Activated CD8-positive, alpha-beta memory T cell treated with anti-CD3 and anti-CD28 coated beads, Interleukin-2, amount 10 ng/mL, durations not matched to agents 7 days and 5 days (primary cell): ENCODE results near the gene STK38L. TPM values are rescaled to one million over a fixed set of nuclear protein-coding genes. Genes with fewer than 3 reads are reported as not detected.
A peak's percentile ranks its signal among the peaks of the same experiment; 100 is the strongest.

Experiments
- ATAC-seq: fragments of 150-1000 bp; cut with Tn5 transposase; one replicate; pipeline ENCODE4 v1.10.0; 2021; ENCODE audit warnings: moderate library complexity
- CTCF ChIA-PET: fragments of 350-600 bp; sonication (Branson Sonifier 250); formaldehyde crosslinking; loops from one replicate; lab custom pipeline; 2021; ENCODE audit warnings: antibody characterized with exemption; lab: Charles Lee
- DNase-seq: peaks from one replicate; pipeline ENCODE4 v3.0.0-alpha.2; 2020
- H3K27ac Mint-ChIP-seq: one replicate; pipeline ENCODE4 v1.8.0; 2021; ENCODE audit warnings: mild to moderate bottlenecking, mixed read lengths
- H3K27me3 Mint-ChIP-seq: one replicate; pipeline ENCODE4 v1.8.0; 2021; ENCODE audit warnings: mixed read lengths
- H3K36me3 Mint-ChIP-seq: one replicate; pipeline ENCODE4 v1.8.0; 2021; ENCODE audit warnings: mild to moderate bottlenecking, mixed read lengths
- H3K4me1 Mint-ChIP-seq: one replicate; pipeline ENCODE4 v1.8.0; 2021; ENCODE audit warnings: mixed read lengths
- H3K4me3 Mint-ChIP-seq: one replicate; pipeline ENCODE4 v1.8.0; 2021; ENCODE audit warnings: mild to moderate bottlenecking, moderate library complexity, mixed read lengths
- H3K9me3 Mint-ChIP-seq: one replicate; pipeline ENCODE4 v1.8.0; 2022; ENCODE audit warnings: low read depth, mixed read lengths
- total RNA-seq, 2 experiments: library from RNA; stranded (reverse); gene quantifications; one replicate each; pipeline ENCODE4 v1.2.3, GENCODE V29; 2021

Gene STK38L
- total RNA-seq, 2 experiments from 2014 or later = 18.7 to 29.4 TPM

DNA sequence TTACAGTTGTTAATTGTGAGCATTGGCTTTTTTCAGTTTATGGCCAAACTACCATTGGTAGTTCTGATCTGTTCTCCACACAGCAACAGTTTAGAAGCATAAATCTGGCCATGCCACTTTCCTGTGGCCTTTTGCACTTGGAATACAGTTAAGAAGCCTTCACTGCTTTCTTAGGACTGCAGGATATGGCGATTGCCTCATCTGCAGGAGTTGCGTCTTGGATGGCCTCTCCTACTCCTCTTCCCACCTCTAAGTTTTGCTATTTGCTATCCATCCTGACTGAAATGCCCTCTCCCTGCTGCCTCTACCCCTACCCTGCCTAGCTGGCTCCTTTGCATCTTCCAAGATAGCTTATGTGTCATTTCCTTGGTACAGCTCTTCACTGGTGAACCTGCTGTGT lies 75.8 kb downstream of the STK38L start:
- Mint-ChIP-seq H3K9me3 (no peaks in the 10 kb centered on the region), H3K27me3 (no peaks in the 10 kb centered on the region), H3K27ac (no peak overlapping the region), H3K4me3 (no peak overlapping the region), H3K4me1 (no peaks in the 10 kb centered on the region), H3K36me3 (peaks cover 17% of the 10 kb centered on the region)
- no peak for ATAC-seq
- DNase-seq = no peak
- CTCF ChIA-PET = no interaction called here

DNA sequence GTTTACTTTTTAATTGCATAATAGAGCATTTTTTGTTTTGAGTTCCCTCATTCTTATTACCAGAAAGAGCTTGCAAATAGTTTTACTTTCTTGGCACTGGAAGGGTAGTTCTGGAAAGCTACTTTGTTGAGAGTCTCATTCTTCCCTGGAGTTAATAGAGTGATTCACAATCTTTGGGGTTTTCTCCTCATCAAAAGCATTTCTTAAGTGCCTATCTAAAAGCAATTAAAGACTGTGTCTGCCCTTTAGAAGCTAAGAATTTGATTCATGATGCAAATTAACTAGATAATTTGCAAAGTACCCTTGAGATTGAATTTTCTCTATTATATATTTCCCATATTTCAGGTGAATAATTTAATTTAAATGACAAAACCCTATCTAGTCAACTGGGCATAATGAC lies 80.4 kb downstream of the STK38L start:
- H3K27me3 Mint-ChIP-seq = no peaks in the 10 kb centered on the region
- CTCF ChIA-PET = interaction anchor here (1.5 to 2.2 kb wide), 2 partner anchors 18 to 457 kb away, joined by 3 to 11 read pairs; no protein-coding TSS in a partner anchor
- H3K4me3 Mint-ChIP-seq = no peak overlapping the region
- H3K4me1 Mint-ChIP-seq = no peaks in the 10 kb centered on the region
- H3K9me3 Mint-ChIP-seq = no peaks in the 10 kb centered on the region
- DNase-seq = no peak
- no peak overlapping the region for H3K27ac Mint-ChIP-seq
- H3K36me3 Mint-ChIP-seq = peaks cover 8% of the 10 kb centered on the region
- no peak for ATAC-seq

DNA sequence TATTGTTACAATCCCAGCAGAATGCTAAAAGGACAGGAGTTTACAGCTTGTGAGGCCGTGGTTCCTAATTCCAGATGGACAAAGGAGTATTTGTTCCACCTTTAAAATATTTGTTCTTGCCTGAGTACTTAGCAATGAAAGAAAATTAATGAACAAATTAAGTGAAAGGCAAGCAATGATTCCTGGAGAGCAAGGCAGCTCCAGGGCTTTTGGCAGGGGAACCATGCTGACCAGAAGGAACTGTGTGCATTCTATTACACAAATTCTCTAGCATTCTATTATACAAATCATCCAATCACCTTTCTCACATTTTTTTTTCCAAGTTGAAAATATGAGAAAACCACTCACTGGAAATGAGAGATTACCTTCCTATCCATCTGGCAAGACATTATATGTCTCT lies 86.8 kb downstream of the STK38L start:
- H3K4me1 Mint-ChIP-seq = peaks cover 42% of the 10 kb centered on the region
- H3K27ac Mint-ChIP-seq = peak overlapping the region; percentile 80

DNA sequence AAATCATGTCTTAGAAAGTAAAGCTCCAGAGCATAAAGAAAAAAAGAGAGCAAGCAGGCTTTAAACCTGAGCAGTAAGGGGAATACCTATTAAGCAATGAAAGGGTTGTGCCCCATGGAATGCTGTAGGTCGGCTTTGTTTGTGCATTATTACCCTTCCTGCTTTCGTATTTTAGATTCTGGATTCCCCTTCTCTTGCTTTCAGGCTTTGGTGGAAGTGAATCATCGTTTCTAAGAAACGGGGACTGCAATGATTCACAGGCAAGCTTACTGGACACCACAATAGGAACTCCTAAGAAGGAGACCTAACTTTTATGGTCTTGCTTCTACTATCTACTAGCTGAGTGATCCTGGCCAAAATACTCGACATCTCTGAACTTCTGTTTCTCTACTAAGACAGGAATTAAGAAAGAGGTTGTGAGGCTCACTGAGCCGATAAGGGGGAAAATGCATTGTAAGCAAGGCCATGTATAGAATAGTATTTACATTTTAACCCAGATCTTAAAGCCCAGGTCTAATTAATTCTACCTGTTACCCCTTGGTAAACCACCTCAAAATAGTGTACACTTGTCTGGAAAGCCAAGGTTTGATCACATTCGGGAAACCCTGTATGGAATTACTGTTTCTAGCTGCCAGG lies 87.3 kb downstream of the STK38L start:
- Mint-ChIP-seq H3K4me1 (peaks cover 46% of the 10 kb centered on the region), H3K27ac (peak overlapping the region; percentile 80), H3K27me3 (peaks cover 7% of the 10 kb centered on the region), H3K36me3 (peaks cover 1% of the 10 kb centered on the region), H3K4me3 (peak overlapping the region; percentile 83), H3K9me3 (no peaks in the 10 kb centered on the region)
- CTCF ChIA-PET = interaction anchor here (0.9 to 6.2 kb wide), 4 partner anchors 16 to 86 kb away, joined by 3 to 41 read pairs (median 4); no protein-coding TSS in a partner anchor
- ATAC-seq (peak; percentile 70), DNase-seq (peak; percentile 67)

More for the DNA sequence above, 86.8 kb downstream of the STK38L start:
- peaks cover 1% of the 10 kb centered on the region for H3K36me3 Mint-ChIP-seq
- DNase-seq (no peak), ATAC-seq (no peak)
- CTCF ChIA-PET = interaction anchor here (0.9 to 6.2 kb wide), 3 partner anchors 15 to 53 kb away, joined by 3 to 41 read pairs (median 5); no protein-coding TSS in a partner anchor
- H3K4me3 Mint-ChIP-seq = no peak overlapping the region
- H3K27me3 Mint-ChIP-seq = peaks cover 7% of the 10 kb centered on the region
- no peaks in the 10 kb centered on the region for H3K9me3 Mint-ChIP-seq

DNA sequence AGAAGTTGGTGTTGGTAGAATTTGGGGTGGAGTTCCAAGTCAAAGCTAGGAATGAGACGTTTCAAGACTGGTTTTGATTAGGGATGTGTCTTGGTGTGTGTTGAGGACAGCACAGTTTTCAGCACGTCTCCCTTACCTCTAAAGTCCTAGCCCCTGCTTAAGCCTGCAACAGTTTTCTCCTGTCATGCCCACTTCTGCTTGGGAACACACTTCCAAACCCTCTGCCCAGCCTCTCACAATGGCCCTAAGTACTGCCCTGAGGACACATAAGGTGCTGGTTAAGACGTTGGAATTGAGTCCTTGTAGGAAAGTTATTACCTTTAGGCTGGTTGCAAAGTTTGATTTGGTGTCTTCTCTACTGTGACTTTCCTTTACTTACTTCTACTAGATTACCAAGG lies 87.8 kb downstream of the STK38L start:
- peaks cover 46% of the 10 kb centered on the region for H3K4me1 Mint-ChIP-seq
- no peak for DNase-seq

DNA sequence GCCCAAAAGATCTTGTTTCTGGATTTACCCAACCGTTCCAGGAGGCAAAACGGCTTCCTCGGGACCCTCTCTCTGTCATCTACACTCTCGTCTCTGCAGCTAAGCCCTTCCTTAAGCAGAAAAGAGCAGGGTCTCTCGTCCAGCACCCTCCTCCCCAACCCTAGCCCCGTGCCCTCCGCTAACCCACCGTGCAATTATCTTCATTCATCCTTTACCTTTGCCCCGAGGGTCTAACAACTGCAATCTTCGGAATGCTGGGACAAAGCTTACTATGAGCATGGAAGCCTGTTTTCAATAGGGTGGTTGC lies 88.3 kb downstream of the STK38L start:
- Mint-ChIP-seq H3K9me3 (no peaks in the 10 kb centered on the region), H3K4me3 (peak overlapping the region; percentile 83), H3K27me3 (peaks cover 7% of the 10 kb centered on the region), H3K36me3 (peaks cover 1% of the 10 kb centered on the region), H3K27ac (peak overlapping the region; percentile 80), H3K4me1 (peaks cover 46% of the 10 kb centered on the region)
- no peak for DNase-seq
- ATAC-seq = no peak
- CTCF ChIA-PET = interaction anchor here (1.3 to 6.2 kb wide), 4 partner anchors 9 to 87 kb away, joined by 3 to 41 read pairs (median 4); no protein-coding TSS in a partner anchor

More for the DNA sequence above, 87.8 kb downstream of the STK38L start:
- Mint-ChIP-seq H3K9me3 (no peaks in the 10 kb centered on the region), H3K36me3 (peaks cover 1% of the 10 kb centered on the region), H3K27me3 (peaks cover 7% of the 10 kb centered on the region), H3K4me3 (peak overlapping the region; percentile 83), H3K27ac (peak overlapping the region; percentile 80)
- CTCF ChIA-PET = interaction anchor here (0.9 to 6.2 kb wide), 4 partner anchors 16 to 87 kb away, joined by 3 to 41 read pairs (median 4); no protein-coding TSS in a partner anchor
- no peak for ATAC-seq

DNA sequence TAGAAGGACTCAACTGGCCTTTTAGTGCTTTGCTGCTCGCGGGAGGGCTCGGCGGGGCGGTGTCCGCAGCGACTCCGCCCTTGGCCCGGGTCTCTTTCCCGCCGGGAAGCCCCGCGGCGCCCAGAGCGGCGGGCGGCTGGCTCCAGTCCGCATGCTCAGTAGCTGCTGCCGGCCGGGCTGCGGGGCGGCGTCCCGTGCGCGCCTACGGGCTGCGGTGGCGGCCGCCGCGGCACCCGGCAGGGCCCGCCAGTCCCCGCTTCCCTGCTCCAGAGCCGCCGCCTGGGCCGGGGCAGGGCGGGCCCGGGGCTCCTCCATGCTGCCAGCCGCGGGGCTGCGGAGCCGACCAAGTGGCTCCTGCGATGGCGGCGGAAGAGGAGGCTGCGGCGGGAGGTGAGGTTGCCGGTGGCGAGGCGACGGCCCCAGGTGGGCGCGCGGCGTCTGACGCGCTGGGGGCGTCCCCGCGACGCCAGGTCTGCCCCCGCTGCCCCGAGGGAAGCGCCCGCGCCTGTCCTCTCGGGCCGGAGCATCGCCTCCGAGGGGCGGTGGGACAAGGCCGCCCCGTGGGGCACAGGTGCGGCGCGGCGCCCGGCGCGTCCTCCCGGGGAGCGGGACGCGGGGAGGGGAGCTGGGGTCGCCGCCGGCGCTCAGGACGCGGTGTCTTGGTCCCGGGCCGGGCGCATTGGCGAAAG lies 88.8 kb downstream of the STK38L start, which contains the start of gene BMAL2:
BMAL2 (plus strand) TSS at position 123 of the 689 bp plus-strand sequence; CDS start at position 360, 237 bp downstream.
- Mint-ChIP-seq H3K9me3 (no peaks in the 10 kb centered on the region), H3K36me3 (peaks cover 3% of the 10 kb centered on the region), H3K27ac (peak within 1 kb of the TSS; percentile 86), H3K4me1 (peaks cover 46% of the 10 kb centered on the region), H3K27me3 (peaks cover 9% of the 10 kb centered on the region), H3K4me3 (peak within 1 kb of the TSS; percentile 83)
- ATAC-seq (peak; percentile 59), DNase-seq (peak; percentile 59)
- CTCF ChIA-PET = interaction anchor here (0.8 to 6.2 kb wide), 5 partner anchors 9 to 319 kb away, joined by 3 to 41 read pairs (median 3); partner anchors contain the start of gene TM7SF3

DNA sequence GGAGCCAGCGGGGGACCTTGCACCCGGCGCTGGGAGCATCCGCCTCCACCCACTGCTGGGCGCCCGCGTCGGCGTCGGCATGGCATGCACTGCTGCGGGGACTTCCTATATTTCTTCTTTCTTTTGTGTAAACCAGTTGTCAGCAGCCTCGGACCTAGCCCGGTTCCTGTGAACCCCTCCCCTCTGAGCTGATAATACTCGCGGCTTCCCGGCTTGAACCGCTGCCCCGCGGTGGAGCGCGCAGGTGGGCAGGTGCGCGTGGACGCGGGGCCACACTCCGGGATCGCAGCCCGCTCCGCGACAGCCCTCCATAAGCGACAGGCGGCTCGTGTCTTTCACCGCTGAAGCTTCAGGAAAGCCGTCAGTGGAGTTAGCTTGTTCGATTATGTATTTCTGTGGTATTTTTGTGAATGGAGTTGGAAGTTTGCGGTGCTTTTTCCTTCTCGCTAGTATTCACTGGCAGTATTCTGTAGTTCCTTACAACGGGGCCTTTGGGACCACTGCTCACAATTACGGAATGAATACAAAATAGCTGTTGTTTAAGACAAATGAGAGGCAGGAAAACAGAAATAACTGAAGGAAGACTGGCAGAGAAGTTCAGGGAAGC lies 89.4 kb downstream of the STK38L start:
- CTCF ChIA-PET = interaction anchor here (0.8 to 6.2 kb wide), 7 partner anchors 9 to 319 kb away, joined by 3 to 41 read pairs (median 3); partner anchors contain the start of gene TM7SF3
- peaks cover 10% of the 10 kb centered on the region for H3K27me3 Mint-ChIP-seq
- ATAC-seq (peak; percentile 49), DNase-seq (peak; percentile 64)
- peak overlapping the region; percentile 83 for H3K4me3 Mint-ChIP-seq
- peaks cover 46% of the 10 kb centered on the region for H3K4me1 Mint-ChIP-seq
- no peaks in the 10 kb centered on the region for H3K9me3 Mint-ChIP-seq
- peaks cover 3% of the 10 kb centered on the region for H3K36me3 Mint-ChIP-seq
- H3K27ac Mint-ChIP-seq = peak overlapping the region; percentile 86

DNA sequence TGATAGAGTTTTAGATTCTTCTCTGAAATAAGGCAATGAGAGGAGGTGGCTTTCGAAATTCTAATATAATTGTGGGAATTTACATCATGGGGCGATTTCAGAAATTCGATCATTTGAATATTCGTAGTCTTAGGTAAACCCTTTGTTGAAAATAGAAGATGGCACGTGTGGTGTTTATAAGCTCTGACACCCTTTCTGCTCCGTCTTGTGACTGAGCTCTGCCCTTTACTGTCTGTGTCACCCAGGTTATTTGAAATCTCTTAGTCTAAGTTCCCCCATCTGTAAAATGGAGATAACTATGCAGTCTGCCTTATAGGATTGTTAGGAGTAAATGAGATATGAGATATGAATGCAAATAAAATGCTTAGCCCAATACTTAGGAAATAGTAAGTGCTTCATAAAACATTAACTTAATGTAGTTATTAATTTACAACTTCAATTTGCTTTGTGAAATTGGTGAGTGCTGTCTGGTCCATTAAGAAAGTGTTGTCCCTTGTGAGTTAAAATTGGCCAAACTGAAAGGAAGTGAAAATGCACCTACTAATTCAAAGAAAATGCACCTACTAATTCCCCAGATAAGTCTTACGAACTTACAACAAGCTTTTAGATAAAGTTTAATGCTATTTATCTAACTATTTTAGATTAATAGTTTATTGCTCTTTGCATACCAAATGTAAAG lies 90.1 kb downstream of the STK38L start:
- Mint-ChIP-seq H3K36me3 (peaks cover 5% of the 10 kb centered on the region), H3K4me3 (peak overlapping the region; percentile 83), H3K9me3 (no peaks in the 10 kb centered on the region), H3K4me1 (peaks cover 46% of the 10 kb centered on the region), H3K27me3 (peaks cover 10% of the 10 kb centered on the region), H3K27ac (peak overlapping the region; percentile 41)
- DNase-seq (no peak), ATAC-seq (no peak)
- CTCF ChIA-PET = interaction anchor here (0.8 to 6.2 kb wide), 7 partner anchors 8 to 320 kb away, joined by 3 to 41 read pairs (median 3); partner anchors contain the start of gene TM7SF3

DNA sequence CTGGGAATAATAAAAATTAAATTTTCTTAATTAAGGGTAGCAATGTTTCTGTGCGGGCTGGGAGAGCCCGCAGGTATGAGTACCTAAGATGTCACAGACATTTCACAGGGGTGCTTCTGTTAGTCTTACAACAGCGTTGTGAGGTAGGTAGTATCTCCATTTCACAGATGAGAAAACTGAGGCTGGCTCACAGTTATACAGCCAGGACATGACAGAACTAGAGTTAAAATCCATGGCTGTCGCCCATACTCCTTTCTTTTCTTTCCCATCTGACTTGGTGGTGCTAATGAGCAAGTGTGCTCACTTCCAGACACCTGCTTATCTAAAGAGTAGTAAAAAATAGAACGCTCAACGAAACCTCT lies 90.6 kb downstream of the STK38L start:
- Mint-ChIP-seq H3K9me3 (no peaks in the 10 kb centered on the region), H3K27ac (no peak overlapping the region), H3K4me3 (no peak overlapping the region), H3K27me3 (peaks cover 10% of the 10 kb centered on the region), H3K4me1 (peaks cover 46% of the 10 kb centered on the region), H3K36me3 (peaks cover 6% of the 10 kb centered on the region)
- CTCF ChIA-PET = interaction anchor here (1.2 to 6.2 kb wide), 2 partner anchors 8 to 28 kb away, joined by 6 to 41 read pairs; no protein-coding TSS in a partner anchor
- DNase-seq (no peak), ATAC-seq (no peak)

DNA sequence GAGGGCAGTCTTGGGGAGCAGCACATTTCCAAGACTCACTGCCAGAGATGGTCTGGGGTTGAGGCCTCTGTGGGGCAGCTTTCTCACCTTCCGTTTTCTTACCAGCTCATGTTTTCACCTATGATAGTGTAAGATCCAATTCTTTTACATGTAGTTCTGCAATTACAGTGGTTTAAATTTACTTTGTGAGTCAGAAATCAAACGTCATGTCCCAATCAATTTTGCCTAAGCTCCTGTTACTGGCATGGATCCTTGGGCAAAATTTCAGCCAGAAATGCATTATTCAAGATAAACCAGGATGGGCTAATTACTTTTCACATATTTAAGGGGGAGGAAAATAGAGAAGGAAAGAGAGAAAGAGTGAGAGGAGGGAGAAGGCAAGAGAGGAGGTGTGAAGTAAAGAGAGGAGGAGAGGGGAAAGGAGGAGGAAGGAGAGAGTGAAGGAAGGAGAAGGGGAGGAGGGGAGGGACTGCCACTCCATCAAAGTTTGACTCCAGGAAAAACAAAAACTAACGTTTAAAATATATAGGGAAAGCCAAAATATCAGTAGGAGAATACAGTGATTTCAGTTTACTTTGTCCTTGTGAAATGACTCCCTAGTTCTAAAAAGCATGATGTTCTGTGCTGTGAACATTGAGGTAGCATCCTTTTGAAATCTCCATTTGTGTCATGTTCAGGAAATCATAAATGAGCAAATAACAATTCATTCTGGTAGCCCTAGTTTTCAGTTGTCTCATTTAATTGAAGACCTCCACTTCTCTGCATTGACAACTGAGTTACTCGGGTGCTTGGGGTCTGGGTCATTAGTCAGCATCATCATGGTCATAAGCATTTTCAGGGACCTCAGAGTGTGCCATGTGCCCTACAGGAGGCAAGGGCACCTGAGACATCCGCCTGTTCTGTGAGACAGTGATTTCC lies 91.5 kb downstream of the STK38L start:
- Mint-ChIP-seq H3K4me1 (peaks cover 41% of the 10 kb centered on the region), H3K9me3 (no peaks in the 10 kb centered on the region), H3K27ac (peak overlapping the region; percentile 6), H3K4me3 (no peak overlapping the region), H3K27me3 (peaks cover 10% of the 10 kb centered on the region), H3K36me3 (peaks cover 8% of the 10 kb centered on the region)
- CTCF ChIA-PET = no interaction called here
- no peak for DNase-seq
- ATAC-seq = no peak

DNA sequence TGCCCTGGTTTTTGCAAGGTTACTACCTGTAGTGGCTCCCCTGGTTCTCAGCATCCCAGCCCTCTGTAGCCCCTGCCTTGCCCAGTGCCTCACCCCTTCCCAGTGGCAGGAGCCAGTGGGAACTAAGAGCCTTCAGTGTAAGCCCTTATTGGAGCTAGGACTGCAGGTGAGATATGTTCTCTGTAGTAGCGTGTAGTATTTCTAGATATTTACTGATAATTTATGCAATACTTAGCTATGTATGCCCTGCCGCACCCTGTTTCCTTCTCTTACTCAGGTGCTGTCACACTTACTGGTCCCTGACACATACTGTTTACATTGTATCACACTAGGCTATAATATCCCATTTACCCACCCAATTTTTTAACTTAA lies 92.2 kb downstream of the STK38L start:
- peaks cover 35% of the 10 kb centered on the region for H3K4me1 Mint-ChIP-seq
- no peak overlapping the region for H3K27ac Mint-ChIP-seq
- ATAC-seq = no peak
- CTCF ChIA-PET = no interaction called here
- no peak for DNase-seq
- H3K9me3 Mint-ChIP-seq = no peaks in the 10 kb centered on the region
- peaks cover 8% of the 10 kb centered on the region for H3K36me3 Mint-ChIP-seq
- H3K4me3 Mint-ChIP-seq = no peak overlapping the region
- H3K27me3 Mint-ChIP-seq = peaks cover 10% of the 10 kb centered on the region
